Activated CD4-positive, alpha-beta T cell treated with anti-CD3 and anti-CD28 coated beads, Interleukin-2, amount 50 U/mL, for 1 hour (primary cell): ENCODE data around the gene JMJD7.

Experiments used
- DNase-seq: peaks from one replicate; pipeline ENCODE4 v3.0.0-alpha.2; 2020

The JMJD7 gene

GRCh38 chr15:41886741-41887140, 58.8 kb downstream of the JMJD7 start:
- DNase-seq: no peak

- DNase-seq: no peak
Measured at GRCh38 chr15:41887161-41887560, 59.3 kb downstream of the JMJD7 start.
